Stimulated activated CD4-positive, alpha-beta T cell treated with anti-CD3 and anti-CD28 coated beads, TNF-alpha, amount 100 ng/mL, for 24 hours (primary cell): ENCODE results near the gene ZSWIM1.
A peak's percentile ranks its signal among the peaks of the same experiment; 100 is the strongest.

Experiments
- DNase-seq, 3 experiments: peaks; one replicate each; pipeline ENCODE4 v3.0.0-alpha.2; 2020; ENCODE audit warnings: low read depth in 3 of 3

ZSWIM1 gene

DNA sequence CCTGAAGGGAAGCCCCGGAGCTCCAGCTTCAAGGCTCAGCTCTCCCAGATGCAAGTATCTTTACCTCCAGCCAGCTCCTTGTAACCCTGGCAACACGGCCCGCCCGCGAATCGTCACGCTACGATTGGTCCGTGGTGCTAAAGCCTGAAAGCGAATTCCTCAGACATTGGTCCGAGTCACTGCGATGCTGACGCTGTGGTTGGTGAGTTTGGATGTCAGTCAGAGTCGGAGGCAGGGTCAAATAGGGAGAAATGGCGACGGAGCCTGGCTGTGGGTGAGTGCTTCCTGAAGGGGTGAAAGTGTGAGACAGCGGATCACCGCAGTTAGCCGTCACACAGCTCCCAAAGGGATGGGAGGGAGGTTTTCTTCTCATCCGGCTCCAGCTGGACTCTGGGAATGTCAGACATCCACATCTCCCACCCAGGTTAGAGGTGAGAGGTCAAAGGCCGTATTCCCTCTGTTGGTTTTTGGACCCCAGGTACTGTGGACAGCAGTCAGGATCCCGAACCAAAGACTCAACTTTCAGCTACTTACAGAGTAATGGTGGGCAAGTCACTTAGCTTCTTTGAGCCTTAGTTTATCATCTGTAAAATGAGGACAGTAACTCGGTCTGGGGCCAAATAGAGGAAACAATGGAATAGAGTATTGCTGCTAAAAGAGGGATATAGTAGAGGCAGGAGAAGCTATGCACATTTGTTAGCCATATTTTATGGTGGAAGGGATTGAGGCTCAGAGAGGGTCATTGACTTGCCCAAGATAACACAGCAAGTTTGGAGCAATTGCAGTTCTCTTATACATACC is at the start of gene ZSWIM1:
TSS of gene ZSWIM1 (plus strand) at position 240 of the 801 bp plus-strand sequence. CDS start 1,366 bp downstream, outside the sequence.
- DNase-seq: peak; percentile 95 to 99 (median 98)

GRCh38 chr20:45832619-45833018 is 48.4 kb upstream of the ZSWIM1 start:
- DNase-seq: no peak

GRCh38 chr20:45833030-45833882 is 47.8 kb upstream of the ZSWIM1 start, which contains the start of gene SNX21:
TSS of gene SNX21 (plus strand) at chr20:45833799. CDS start at chr20:45833920, 121 bp downstream.
- peak in 1 of 3 experiments; percentile 22 for DNase-seq

DNA sequence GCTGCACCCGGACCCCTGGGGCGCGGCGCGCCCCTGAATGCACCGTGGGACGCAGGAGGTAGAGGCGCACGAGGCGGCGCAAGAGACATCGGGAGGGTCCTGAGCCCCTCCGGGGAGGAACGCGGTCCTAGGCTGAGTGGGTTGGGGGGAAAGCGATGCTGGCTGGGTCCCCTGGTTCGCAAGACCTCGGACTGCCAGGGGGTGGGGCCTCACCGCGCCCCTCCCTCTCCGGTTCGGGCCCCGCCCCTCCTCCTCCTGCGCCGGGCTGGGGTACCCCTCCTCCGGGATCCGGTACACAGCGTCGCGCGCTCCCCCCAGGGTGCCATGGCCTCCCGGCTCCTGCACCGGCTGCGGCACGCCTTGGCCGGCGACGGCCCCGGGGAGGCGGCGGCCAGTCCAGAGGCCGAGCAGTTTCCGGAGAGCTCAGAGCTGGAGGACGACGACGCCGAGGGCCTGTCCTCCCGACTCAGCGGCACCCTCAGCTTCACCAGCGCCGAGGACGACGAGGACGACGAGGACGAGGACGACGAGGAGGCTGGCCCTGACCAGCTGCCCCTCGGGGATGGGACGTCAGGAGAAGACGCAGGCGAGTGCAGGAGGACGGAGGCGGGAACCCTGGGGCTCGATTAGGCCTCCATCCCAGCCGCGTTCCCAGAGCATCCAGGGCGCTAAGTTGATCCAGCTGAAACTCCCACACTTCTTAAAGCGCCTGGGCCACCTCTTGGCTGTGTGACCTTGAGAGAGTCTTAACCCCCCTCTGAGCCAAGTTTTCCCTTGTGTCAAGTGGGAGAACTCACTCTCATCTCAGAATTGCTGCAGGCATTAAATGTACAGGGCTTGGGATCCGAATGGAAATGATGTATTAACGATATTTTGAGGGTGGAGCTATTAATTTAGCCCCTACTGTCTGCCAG is 46.9 kb upstream of the ZSWIM1 start:
- peak in 1 of 3 experiments; percentile 52 for DNase-seq

DNA sequence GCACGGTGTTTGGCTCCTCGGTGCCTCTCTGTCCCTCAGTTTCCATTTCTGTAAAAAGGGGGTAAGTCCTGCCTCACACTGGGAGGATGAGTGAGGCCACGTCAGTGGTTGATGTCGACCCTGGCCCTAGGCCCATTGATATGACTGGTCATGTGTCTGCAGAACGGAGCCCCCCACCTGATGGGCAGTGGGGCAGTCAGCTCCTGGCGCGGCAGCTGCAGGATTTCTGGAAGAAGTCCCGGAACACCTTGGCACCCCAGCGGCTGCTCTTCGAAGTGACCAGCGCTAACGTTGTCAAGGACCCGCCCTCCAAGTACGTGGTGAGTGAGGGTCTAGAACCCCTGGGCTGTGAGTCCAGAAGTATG is 46.2 kb upstream of the ZSWIM1 start:
- no peak for DNase-seq

DNA sequence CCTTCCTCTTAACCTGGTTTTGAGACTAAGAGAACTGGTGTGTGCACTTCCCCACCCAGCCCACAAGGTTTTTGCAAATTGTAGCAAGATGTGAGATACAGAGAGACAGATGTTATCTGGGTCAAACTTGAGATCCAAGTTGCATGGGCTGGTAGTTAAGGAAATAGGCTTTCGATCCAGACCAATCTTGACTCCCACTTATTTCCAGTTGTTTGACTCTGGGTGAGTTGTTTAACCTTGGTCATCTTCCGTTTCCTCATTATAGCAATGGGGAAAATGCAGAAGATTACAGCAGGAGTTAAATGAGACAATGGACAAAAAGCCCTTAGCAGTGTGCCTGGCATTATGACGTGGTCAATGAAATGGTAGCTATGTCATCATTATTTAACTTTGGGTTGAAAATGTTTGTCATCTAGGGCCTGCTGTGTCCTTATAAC is 45.7 kb upstream of the ZSWIM1 start:
- DNase-seq: no peak

DNA sequence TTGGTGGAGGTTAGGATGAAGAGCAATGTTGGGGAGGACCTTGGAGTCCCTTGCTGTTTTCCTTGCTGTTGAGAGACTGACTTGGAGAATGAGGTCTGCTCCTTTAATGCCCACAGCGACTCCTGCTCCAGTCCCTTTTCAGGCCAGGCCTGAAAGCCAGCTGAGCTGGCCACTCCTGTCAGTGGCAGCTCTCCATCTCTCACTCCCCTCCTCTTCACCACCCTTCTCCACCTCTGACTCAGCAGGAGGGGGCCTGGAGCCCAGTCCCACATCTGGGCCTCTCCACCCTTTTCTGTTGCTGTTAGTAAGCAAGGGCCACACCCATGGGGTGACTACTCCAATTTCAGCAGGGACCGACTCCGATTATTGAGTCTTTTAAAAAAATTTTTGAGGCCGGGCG is 45.2 kb upstream of the ZSWIM1 start:
- no peak for DNase-seq

GRCh38 chr20:45836841-45837240 is 44.2 kb upstream of the ZSWIM1 start:
- no peak for DNase-seq

DNA sequence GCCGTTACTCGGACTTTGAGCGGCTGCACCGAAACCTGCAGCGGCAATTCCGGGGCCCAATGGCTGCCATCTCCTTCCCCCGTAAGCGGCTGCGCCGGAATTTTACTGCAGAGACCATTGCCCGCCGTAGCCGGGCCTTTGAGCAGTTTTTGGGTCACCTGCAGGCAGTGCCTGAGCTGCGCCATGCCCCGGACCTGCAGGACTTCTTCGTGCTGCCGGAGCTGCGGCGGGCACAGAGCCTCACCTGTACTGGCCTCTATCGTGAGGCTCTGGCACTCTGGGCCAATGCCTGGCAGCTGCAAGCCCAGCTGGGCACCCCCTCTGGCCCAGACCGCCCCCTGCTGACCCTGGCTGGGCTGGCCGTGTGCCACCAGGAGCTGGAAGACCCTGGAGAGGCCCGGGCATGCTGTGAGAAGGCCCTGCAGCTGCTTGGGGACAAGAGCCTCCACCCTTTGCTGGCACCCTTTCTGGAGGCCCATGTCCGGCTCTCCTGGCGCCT is 40.3 kb upstream of the ZSWIM1 start:
- DNase-seq: no peak

- no peak for DNase-seq
These were observed 39.5 kb upstream of the ZSWIM1 start for GRCh38 chr20:45841407-45842129.

DNA sequence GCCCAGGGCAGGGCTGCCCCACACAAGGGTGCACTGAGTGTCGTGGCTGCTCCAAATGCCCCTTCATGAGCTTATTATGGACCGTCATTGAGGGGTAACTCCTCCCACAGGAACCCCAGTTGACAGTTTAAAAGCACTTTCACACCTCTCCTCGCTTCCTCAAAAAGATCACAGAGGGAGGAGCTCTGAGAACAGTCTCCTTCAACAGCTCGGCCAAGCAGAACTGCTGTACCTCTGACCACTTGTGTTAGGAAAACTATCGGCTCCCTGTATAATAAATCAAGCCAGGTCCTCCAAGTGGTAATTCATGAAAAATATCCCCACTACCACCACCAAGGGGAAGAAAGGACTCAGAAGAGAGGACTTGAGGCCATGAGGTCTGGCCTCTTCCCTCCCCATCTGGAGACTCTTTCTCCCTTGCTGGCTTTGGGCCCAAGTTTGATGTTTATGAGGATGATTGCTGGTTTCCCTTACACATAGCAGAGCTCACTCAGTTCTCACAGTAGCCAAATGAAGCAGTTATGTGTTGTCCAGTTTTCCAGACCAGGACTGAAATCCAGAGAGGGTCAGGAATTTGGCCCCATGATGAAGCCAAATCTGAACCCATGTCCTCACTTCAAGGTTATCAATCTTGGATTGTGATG is 38.7 kb upstream of the ZSWIM1 start:
- no peak for DNase-seq

GRCh38 chr20:45843506-45843905 is 37.5 kb upstream of the ZSWIM1 start:
- no peak for DNase-seq

- no peak for DNase-seq
These were observed 35.6 kb upstream of the ZSWIM1 start for GRCh38 chr20:45845452-45845851.

DNA sequence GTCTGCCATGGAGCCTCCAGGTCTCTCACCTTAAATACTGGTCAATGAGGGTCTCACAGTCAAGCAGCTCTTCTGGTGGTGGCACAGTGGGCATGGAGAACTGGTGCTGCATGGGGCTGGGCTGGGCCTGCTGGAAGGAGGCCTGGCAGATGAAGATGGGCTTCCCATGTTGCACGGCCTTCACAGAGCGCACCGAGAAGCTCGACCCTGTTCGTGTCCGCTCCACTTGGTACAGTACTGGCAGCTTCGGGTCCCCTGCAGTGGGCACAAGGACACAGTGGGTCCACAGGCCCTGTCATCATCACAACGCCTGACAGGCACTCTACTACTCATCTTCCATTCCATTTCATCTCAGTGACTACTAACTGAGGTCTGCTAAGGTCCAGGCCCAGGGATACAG is 32.6 kb upstream of the ZSWIM1 start:
- DNase-seq: no peak

- DNase-seq: no peak
These were observed 32.0 kb upstream of the ZSWIM1 start for GRCh38 chr20:45848969-45849582.

GRCh38 chr20:45850238-45850637 is 30.8 kb upstream of the ZSWIM1 start:
- DNase-seq: no peak

DNA sequence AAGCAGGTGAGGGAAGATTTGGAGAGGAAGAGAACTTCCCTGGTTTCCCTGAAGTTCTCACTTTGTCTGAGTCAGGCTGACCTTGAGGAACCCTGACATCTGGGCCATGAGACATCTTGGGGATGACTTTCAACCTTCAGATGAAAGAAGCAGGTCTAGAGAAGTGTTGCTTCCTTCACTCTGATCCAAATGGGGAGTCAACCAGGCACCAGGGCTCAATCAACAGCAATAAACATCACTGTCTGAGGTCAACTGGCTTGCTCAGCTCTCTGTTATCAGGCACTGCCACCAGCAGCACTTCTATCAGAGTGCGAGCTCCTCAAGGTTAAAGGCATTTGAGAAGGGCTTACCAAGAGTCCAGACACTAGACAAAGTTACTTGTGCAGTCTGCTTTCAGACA is 30.1 kb upstream of the ZSWIM1 start:
- DNase-seq: no peak

GRCh38 chr20:45851501-45851900 is 29.5 kb upstream of the ZSWIM1 start:
- DNase-seq: no peak

GRCh38 chr20:45852326-45852725 is 28.7 kb upstream of the ZSWIM1 start:
- no peak for DNase-seq

DNA sequence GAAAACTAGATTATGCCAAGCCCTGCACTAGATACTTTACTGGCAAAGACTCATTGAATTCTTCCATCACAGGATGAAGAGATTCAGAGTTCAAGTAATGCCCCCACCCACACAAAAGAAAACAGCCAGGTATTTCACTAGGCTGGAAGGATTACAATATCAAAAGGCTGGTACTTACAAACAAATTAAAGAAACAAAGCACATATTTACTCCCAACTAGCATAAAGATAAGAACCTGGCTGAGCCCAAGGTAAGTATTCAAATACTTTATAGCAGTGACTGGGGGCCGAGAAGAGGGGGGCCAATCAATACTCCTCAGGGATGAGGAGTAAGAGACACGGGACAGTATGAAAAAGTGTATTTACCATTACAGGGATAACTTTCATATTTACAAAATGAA is 27.5 kb upstream of the ZSWIM1 start:
- DNase-seq: no peak
